ENCODE data around the gene BLOC1S5. TPM values are rescaled to one million over a fixed set of nuclear protein-coding genes. Genes with fewer than 3 reads are reported as not detected.

Gene BLOC1S5
- total and polyA plus RNA-seq, 2 of the 13 experiments (the other 11 are each of a cell fraction or from before 2014, with no cell fraction given) = 10.5 to 41.5 TPM

GRCh38 chr6:7974938-7975763 is 89.0 kb downstream of the BLOC1S5 start:
- Histone ChIP-seq H3K36me3 (replicated peaks in 1 of 2; ENCODE audit: control insufficient read depth in 1 of 2, insufficient read depth in 2 of 2, low read length in 2 of 2) (no peaks in the 10 kb centered on the region), H2AFZ (ENCODE audit: low read length) (no peak overlapping the region)
- TF ChIP-seq ZNF441 (CRISPR knock-in tag; IDR thresholded peaks at IDR 0.05; ENCODE audit: borderline replicate concordance) = peak; percentile 88
- TF ChIP-seq TRAFD1 (CRISPR knock-in tag; IDR thresholded peaks at IDR 0.05; ENCODE audit: borderline replicate concordance) = 0 out of 2 replicates have a peak, but pooled peaks have one; percentile 77
- peak; percentile 99 for TF ChIP-seq ZNF292 (CRISPR knock-in tag; IDR thresholded peaks at IDR 0.05; ENCODE audit: borderline replicate concordance, low read depth)
- peak; percentile 94 for TF ChIP-seq MED1 (CRISPR knock-in tag; IDR thresholded peaks at IDR 0.05)
- peak; percentile 56 for TF ChIP-seq ZNF629 (CRISPR knock-in tag; conservative IDR thresholded peaks at IDR 0.05)
- TF ChIP-seq NPAS2 (CRISPR knock-in tag; IDR thresholded peaks at IDR 0.05; ENCODE audit: borderline replicate concordance) = no peak; the same call in 1 of the 2 replicates
- peak; percentile 60 for TF ChIP-seq NR2C2 (CRISPR knock-in tag; IDR thresholded peaks at IDR 0.05; ENCODE audit: borderline replicate concordance)
- no peak for TF ChIP-seq ZFAT (CRISPR knock-in tag; conservative IDR thresholded peaks at IDR 0.05)
- peak; percentile 100 for TF ChIP-seq SALL1 (CRISPR knock-in tag; IDR thresholded peaks at IDR 0.05)
- TF ChIP-seq DMAP1 (CRISPR knock-in tag; IDR thresholded peaks at IDR 0.05) = peak; percentile 66
- TF ChIP-seq E2F1 (CRISPR knock-in tag; IDR thresholded peaks at IDR 0.05) = no peak
- TF ChIP-seq ZNF256 (CRISPR knock-in tag; conservative IDR thresholded peaks at IDR 0.05) = 0 out of 2 replicates have a peak, but pooled peaks have one; percentile 46
- peak; percentile 46; the same call in 1 of the 2 replicates for TF ChIP-seq MEIS2 (CRISPR knock-in tag; IDR thresholded peaks at IDR 0.05)
- TF ChIP-seq SAP130 (CRISPR knock-in tag; IDR thresholded peaks at IDR 0.05; ENCODE audit: low read depth) = peak; percentile 92
- no peak for TF ChIP-seq ZNF749 (CRISPR knock-in tag; IDR thresholded peaks at IDR 0.05; ENCODE audit: borderline replicate concordance)
- peak; percentile 88 for TF ChIP-seq MIER2 (CRISPR knock-in tag; IDR thresholded peaks at IDR 0.05)
- 0 out of 2 replicates have a peak, but pooled peaks have one; percentile 9 for TF ChIP-seq SP140L (CRISPR knock-in tag; IDR thresholded peaks at IDR 0.05; ENCODE audit: borderline replicate concordance)
- no peak for TF ChIP-seq ZSCAN22 (CRISPR knock-in tag; IDR thresholded peaks at IDR 0.05)
- TF ChIP-seq, protein P1, sequence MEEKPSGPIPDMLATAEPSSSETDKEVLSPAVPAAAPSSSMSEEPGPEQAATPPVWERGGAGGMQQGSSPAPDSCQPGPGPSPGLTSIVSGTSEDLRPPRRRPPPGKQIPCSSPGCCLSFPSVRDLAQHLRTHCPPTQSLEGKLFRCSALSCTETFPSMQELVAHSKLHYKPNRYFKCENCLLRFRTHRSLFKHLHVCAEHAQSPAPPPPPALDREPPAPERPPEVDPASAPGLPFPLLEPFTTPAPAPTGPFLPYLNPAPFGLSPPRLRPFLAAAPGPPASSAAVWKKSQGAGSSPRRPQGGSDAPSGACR (CRISPR knock-in tag; IDR thresholded peaks at IDR 0.05) = peak; percentile 75; the same call in 1 of the 2 replicates
- TF ChIP-seq ZBTB20 (CRISPR knock-in tag; IDR thresholded peaks at IDR 0.05; ENCODE audit: borderline replicate concordance, low read depth) = peak; percentile 82; the same call in 1 of the 2 replicates
- peak; percentile 48; the same call in 1 of the 2 replicates for TF ChIP-seq KLF6 (CRISPR knock-in tag; IDR thresholded peaks at IDR 0.05)

More at GRCh38 chr6:7974938-7975763, 89.0 kb downstream of the BLOC1S5 start:
- H4K20me1 ChIP-seq (ENCODE audit: insufficient read depth, low read length) = no peaks in the 10 kb centered on the region
- in situ Hi-C loops (cut with HindIII; ENCODE audit: extremely low pct_ligation_motif_present, low pct_unique_long_range_greater_than_20kb) (no loop called here), intact Hi-C loops (cut with micrococcal nuclease; ENCODE audit: unreplicated experiment) (loop anchor here (1.0 to 2.0 kb wide), 4 partner anchors 17 to 89 kb away; partner anchors contain the start of gene BLOC1S5)
- H3K79me2 ChIP-seq (ENCODE audit: insufficient read depth, low read length) = no peaks in the 10 kb centered on the region
- TSS peak; percentile 97 for BruUV-seq (replicated peaks)
- ChIA-PET POLR2A (interaction anchor here (1.0 to 2.1 kb wide), 8 partner anchors 17 to 127 kb away, joined by 3 to 7 read pairs (median 4); partner anchors contain the start of genes BLOC1S5 and EEF1E1), CTCF (ENCODE audit: low intra/inter-chr PET ratio, low total read pairs) (interaction anchor here (0.6 kb wide), 1 partner anchor 36 kb away, joined by 3 read pairs; no protein-coding TSS in a partner anchor)
- ATAC-seq (peak; percentile 97), FAIRE-seq (peak; percentile 99), DNase-seq (ENCODE audit: low spot score) (peak; percentile 100)
- H3K4me1 ChIP-seq (ENCODE audit: insufficient read depth, low read length) = peaks cover 36% of the 10 kb centered on the region
- H3K4me3 ChIP-seq (replicated peaks in 1 of 3; ENCODE audit: insufficient read depth in 1 of 3, low read depth in 2 of 3, low read length in 3 of 3) = peak overlapping the region; percentile 18 to 49 (median 44); a peak in 5 of 6 replicates
- peak overlapping the region; percentile 73 for H3K27ac ChIP-seq (ENCODE audit: extremely low read length, insufficient read depth, low read length)
- no peaks in the 10 kb centered on the region for H3K27me3 ChIP-seq (ENCODE audit: control insufficient read depth in 1 of 2, insufficient read depth in 2 of 2, low read length in 2 of 2)
- peak overlapping the region; percentile 57 for H3K9ac ChIP-seq (ENCODE audit: insufficient read depth, low read depth, low read length)
- H3K4me2 ChIP-seq (ENCODE audit: low read depth, low read length) = peak overlapping the region; percentile 77
- H3K9me3 ChIP-seq (ENCODE audit: low read length) = peaks cover 4% of the 10 kb centered on the region
- WGBS (ENCODE audit: low lambda C conversion rate) = 1% methylated on average over 18 of the region's 18 CpGs
